Stimulated activated CD8-positive, alpha-beta memory T cell treated with anti-CD3 and anti-CD28 coated beads, Interleukin-15, amount 100 ng/mL, for 24 hours (primary cell): ENCODE data around the gene FREY1.

Experiments
- DNase-seq: peaks from one replicate; pipeline ENCODE4 v3.0.0-alpha.2; 2020; ENCODE audit warnings: low read depth

The FREY1 gene

DNA sequence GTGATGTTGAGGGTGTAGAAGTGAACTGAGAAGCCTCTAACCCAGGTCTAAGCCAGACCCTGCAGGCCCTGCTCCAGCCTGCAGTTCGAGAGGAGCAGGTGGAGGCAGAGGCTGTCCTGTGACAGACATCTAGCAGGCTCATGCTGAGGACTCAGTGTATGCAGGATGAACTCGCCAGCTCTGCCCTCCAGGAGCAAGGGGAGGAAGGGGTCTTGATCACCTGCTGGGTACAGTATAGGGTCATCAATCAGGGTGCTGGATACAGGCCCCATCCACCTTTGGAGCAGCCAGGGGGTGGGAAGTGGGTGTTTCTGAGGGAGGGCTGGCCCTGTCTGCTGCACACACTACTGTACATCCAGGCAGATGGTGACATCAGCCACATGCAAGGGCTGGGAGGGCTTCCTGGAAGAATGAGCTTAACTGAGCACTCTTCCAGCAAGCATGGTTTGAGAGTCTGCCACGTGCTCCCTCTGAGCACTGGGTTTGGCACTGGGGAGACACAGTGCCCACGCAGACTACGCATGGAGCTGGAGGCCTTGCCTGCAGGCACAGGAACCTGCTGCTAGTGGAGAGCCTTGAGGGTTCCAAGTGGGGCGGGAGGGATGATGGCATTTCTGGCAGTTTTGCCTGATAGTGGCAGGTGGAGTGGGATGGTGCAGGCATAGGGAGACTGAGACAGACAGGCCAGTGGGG lies 12.4 kb downstream of the FREY1 start:
- no peak for DNase-seq

DNA sequence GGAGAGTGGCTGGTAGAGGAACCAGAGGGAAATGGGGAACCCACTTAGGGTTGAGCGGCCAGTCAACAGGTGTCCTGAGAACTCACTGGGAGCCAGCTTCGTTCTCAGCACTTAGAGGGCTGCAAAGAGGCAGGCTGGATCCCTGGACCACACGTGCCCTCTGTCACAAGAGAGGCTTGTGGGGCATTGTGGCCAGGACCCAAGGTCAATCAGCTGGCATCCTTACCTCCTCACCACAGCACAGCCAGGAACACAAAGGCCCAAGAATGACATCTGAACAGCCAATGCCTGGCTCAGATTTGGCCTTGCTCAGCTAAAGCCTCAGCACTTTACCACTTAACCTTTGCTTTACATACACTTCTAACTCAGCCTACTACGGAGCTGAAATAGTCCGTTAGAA lies 14.2 kb downstream of the FREY1 start:
- no peak for DNase-seq

DNA sequence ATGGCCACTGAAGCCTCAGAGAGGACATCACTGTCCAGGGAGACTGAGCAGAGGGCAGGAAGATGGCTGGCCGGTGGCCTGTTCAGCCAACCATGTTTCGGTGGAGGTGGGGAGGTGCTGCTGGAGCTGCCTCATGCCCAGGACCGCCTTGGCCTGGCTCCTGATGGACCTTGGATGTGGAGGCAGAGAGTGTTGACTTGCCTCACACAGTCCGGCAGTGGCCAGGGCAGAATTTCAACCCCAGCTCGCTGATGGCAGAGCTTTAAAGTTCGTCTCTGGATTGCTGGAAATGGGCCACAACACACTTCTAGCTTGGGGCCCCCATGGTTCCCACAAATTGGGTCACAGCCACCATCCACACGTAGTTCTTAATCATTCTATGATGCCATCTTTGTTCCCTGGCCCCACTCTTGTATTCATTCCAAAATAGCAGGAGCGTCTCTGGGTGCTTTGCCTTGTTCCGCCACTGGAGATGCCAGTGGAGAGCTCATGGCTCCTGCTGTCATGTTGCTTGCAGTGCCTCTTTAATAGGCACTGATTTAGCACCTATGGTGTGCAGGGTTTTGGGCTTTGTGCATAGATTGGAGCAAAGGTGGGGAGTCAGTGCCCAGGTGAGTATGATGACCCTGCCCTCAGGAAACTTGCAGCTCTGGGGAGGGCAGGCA lies 16.1 kb downstream of the FREY1 start:
- no peak for DNase-seq

DNA sequence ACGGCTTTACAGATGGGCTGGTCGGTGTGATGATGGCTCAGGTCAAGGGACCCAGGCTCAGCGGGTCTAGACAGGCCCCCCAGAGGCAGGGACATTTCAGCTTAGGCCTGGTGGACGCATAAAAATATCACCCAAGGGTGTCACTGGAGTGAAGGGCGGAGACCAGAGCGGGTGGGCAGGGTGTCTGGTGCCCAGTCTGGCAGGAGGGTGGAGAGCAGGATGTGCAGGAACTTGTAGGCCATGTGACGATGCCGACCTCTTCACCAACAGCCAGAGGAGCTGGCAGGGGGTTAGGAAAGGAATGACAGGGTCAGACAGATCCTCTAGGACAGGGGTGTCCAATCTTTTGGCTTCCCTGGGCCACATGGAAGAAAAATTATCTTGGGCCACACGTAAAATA lies 17.1 kb downstream of the FREY1 start:
- no peak for DNase-seq

DNA sequence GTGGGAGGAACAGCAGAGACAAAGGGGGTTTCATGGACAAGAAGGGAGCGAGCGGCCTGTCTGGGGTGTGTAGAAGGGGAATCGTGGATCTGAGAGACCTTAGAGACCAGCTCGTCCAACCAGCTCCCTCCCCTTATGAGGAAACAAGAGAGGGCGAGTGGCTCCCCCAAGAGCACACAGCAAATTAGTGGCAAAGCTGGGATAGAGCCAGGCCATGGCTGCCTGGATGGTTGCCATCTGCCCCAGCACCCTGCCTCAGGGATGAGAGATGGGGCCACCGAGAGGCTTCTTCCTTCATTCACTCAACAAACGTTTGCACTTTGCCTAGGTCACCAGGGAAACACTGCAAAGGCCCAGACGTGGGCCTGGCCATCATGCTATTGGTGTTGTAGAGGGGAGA lies 17.5 kb downstream of the FREY1 start:
- no peak for DNase-seq

DNA sequence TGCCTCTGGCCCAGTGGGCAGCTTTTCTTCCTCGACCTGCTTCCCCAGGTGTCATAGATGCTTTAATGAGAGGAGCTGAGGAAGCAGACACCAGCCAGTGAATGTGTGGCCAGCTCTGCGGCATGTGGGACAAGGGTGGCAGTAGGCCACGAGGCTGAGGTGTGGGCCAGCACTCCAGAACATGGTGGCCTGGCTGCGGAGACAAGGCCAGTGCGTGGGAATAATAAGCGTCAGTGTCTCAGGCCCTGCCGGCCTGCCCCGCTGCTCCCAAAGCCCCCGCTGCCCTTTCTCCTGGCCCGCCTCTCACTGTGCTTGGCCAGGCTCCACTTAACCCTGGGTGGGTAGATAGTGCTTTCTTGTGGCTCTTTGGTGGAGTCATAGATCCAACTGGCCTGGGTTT lies 19.5 kb downstream of the FREY1 start:
- DNase-seq = no peak

DNA sequence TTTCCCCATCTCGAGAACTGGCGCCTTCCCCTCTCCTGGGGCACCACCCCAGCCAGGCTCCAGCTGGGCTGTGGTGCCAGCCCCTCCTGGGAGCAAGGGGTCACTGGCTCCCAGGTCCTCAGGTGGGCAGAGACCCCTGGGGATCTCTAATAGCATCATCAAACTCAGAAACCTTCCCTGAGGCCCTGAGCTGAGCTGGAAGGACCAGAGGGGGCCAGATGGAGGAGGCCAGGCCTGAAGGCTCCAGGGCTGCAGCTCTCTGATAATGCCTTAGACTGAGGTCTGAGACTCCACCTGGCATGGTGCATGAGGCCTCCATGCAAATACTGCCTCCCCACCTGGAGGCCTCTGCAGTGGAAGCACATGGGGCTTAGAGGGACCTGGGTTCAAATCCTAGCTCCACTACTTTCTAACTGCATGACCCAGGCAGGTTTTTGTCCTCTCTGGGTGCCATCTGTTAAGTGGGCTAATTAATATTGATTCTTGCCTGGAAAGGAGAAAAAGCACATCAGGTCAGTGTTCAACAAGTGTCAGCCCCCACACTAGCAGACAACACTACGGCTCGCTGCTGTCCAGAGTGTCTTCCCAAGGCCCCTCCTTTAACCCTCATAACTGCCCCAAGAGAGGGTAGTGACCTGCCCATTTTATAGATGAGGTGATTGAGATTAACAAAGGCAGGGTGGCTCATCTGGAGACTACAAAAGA lies 20.1 kb downstream of the FREY1 start:
- DNase-seq = no peak

DNA sequence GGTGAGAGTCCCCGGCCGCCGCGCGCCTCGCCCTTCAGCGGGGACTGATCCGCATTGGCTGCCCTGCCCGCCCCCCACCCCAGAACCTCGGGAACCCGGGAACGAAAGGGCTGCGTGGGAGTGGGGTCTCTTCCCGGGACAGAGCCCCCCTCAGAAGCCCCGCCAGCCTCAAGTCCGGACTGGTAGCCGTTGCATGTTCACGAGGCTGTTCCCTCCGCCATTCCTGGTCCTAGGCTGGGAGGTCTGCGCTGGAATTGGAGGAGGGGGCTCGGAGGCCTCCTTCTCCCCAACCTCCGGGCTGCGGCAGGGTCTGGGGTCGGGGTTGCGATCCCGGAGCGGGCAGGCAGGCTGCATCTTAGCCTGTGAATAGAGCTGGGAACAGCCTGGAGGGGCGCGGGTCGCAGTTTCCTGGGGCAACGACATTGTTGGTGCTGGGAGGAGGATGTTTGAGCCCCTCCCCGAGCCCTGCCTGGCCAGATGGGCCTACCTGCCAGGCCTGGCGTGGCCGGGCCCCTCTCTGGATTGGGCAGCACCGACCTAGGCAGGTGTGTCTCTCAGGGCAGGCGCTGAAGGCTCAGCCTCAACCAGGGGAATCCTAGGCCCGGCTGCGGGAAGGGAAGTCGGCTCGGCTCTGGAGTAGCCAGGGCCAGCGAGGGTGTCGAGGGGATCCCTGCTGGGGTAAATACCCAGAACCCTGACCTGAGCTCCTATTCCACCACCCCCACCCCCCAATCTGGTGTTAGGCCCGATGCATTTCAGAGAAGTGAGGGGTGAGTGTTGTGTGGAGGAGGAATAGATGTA lies 20.9 kb downstream of the FREY1 start:
- DNase-seq = no peak

DNA sequence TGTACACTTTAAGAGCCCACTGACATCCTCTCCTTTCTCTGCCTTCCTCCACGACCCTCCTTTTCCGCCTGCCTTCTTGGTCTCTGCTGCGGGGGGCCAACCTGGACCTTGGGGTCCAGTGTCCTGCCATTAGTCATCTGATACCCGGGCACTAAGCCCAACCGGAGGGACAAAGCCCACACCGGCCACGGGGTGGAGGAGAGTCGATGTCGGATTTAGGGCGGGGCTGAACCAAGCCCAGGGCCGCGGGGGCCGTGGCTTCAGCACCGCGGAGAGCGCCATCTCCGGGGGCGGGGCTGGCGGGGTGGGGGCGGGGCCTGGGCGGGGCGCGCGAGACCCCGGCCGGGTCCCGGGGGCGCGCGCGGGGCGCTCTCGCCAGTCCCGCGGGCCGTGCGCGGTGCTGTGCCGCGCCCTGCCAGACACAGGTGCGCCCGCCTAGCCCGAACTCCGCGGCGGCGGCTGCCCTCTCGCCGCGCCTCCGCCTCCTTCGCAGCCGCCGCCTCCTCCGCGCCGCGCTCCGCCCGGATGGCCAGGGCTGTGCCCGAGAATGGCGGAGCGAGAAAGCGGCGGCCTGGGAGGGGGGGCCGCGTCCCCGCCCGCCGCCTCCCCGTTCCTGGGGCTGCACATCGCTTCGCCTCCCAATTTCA lies 21.7 kb downstream of the FREY1 start, which contains the start of gene MAPK8IP1:
Gene MAPK8IP1, plus strand, starts transcription at position 378 of the 647 bp plus-strand sequence. Its CDS starts 170 bp downstream, at position 548.
- DNase-seq = peak; percentile 39

DNA sequence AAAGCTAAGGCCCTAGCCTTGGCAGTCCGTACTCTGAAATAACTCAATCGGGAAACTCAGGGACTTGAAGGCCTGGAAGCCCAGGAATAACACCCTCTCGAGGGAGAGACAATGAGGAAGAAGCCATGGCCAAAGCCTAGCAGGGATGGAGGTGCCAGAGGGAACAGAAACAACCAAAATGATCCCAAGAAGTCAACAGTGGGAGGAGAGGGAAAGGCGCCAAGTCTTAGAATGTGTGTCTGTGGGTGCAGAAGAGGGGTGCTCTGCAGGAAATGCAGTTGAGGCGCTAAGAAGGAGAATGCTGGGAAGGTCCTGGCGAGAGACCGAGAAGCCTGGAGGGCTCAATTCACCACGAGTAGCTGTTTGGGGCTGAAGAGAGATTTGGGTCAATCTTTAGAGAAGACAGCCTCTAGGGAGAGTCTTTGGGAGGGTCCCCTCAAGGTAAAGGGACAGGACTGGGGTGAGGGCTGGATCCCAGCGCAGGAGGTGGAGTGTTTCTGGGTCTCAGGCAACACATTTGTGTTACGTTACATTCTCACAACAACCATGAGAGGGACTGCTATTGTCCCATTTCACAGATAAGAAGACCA lies 22.4 kb downstream of the FREY1 start:
- no peak for DNase-seq

DNA sequence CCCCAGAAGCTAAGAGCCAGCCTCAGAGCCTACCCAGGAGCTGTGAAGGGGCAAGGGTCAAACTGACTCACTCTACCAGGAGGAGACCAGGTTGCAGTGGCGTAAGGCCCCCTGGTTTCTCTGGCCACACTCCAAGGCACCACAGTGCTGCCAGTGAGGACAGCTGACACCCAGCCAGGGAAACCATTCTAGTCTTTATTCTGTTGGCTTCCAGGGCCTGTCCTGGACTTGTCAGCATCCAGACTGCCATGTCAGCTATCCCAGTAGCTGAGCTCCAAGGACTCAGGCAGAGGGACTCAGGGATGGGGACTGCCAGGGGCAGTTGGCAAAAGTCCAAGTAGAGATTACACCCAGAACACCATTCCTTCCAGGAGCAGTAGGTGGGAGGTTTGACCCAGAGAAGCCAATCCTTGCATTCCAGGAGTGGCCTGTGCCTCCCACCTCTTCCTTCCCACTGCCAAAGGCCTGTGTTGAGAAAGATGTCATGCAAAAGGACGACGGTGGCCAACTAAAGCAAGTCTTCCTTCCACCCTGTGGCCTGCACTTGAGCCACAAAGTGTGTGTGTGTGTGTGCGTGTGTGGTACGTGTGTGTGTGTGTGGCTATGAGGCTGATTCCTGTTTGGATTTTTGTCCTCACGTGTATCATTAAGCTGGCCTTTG lies 25.2 kb downstream of the FREY1 start:
- DNase-seq = no peak

DNA sequence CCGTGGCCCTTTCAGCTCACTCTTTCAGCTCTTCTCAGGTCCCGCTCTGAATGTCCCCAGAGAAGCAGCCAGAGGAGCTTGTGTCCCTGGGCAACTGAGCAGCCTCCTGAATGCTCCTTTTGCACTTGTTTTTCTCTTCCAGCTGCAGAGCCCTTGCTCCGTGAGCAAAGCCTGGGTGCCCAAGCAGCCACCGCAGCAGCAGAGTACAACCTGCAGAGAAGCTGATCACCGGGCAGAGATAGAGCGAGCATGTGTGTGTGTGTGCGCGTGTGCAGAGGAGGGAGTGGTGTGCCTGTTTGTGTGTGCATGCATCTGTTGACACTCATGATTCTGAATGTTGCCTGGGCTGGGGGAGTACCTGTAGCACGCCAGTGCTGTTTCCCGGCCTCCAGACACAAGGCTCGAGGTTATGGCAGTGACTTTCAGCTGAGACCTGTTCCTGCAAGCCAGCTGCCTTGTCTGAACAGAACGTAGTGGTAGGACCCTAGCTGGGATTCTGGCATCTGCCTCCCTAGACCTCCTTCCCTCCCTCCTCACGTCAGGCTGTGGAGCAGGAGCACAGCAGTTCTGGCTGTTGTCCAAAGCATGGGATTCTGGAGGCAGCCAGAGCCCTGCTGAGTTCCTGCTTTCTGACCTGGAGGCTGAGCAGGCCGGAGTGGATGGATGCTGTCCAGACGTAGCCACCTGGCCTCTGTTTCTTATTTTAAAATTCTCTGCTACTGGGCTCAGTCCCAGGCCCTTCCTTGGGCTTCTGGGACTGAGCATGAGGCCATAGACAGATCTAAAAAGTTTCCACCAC lies 26.1 kb downstream of the FREY1 start:
- no peak for DNase-seq

DNA sequence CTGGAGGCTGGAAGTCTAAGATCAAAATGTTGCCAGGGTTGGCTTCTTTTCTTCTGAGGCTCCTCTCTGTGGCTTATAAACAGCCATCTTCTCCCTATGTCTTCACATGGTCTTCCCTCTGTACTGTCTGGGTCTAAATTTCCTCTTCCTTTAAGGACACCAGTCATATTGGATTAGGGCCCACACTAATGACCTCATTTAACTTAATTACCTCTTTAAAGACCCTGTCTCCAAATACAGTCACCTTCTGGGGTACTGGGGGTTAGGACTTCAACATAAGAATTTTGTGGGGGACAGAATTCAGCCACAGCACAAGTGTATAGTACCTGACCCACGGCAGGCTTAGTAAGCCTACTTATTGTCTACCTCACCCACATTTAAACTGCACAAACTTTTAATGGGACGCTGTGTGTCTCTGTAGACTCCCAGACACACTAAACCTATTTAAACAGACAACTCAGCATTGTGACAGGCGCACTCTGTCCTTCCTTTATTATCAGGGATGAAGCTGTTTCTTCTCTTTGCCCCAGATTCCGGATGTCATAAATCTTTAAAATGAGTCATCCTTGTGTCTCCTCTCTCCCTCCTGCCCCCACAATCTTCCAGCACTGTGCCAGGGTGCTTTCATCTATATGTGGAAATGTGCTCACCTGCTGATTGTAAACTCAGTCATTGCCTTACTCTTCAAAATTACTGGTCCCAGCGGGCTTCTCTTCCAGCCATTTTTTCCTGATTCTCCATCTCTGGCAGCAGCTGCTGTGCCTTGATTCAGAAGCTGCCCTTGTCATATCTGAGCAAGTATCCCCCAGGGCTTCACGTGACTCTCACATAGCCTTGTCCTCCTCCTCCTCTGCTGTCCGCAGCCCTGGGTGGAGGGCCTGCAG lies 27.0 kb downstream of the FREY1 start:
- no peak for DNase-seq

DNA sequence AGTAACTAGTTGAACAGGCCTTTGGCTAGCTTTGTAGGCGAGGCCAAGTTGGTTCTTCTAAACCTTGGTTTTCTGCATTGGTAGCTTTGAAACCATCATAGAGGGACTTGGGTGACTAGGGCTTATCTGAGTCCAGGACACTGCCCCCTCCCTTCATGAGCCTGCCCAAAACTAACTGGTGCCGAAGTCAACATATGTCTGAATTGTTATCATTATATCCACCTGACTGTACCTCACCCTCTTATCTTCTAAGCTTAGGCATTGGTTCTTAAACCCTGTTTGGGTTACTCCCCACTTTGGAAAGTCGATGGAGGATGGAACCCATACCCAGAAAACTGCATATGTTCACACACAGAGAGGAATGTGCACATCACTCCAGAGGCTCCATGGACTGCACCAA lies 29.2 kb downstream of the FREY1 start:
- DNase-seq = no peak

DNA sequence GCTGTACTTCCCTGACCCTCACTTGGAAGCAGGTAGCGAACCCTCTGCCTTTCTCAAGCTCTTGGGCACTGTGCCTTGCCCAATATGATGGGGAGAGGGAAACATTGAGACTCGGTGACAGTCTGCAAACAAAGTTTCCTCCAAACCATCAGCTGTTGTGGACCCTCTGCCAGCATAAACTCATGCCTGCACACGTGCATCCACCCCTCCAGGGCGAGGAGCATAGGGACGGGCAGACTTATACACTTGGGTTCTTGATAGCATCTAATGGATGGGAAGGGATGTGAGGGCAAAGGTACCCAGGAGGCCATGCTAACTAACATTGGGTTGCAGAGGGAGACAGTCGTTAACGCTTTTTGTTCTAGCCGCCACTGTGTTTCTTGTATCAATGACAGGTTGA lies 29.9 kb downstream of the FREY1 start:
- DNase-seq = no peak

DNA sequence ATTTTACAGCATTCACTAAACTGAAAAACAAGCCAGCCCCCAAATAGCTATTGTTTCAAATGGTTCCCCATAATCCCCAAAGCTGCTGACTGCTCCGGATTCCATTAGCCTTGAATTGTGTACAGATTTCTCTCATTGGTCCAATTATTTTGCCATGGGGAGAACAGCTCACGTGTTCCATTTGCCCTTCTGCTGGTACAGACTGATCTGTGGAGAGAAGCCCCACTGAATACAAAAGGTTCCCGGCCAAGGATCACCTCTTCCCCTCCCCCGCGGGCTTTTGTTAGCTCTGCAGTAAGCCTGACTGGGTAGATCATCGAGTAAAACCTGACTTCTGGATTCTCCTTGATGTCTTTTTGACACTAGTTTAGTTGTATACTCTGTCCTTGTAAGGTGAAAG lies 30.7 kb downstream of the FREY1 start:
- DNase-seq = no peak

DNA sequence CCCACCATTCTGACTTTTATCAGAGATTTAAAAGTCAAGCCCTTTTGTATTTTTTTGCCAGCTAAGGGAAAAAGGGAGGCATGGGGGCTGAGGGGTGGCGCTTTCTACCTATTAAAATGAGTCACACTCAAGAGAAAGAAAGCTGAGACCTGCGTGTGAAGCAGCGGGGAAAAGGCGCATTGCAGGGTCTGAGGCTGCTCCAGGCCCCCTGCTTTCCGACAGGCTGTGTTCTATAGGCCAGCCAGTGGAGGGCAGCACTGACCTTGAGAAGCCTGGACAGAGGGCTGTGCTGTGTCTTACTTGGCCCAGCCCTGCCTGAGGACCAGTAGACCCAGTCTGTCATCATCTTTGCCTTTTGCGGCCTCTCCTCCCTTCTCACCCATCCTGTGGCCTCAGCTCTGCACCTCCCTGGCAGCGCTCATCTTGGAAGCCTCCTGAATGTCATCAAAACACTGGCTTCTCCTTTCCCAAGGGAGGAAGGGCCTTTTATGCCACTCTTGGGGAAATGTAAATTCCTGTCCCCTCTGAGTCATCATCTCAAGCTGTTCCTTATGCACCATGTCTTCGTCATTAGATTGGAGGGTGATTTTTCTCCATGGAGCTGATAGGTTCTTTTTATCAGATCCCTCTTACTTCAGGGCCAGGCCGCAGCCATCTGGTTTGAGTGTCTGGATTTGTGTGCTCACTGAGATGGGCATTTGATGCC lies 34.3 kb downstream of the FREY1 start:
- DNase-seq = no peak

DNA sequence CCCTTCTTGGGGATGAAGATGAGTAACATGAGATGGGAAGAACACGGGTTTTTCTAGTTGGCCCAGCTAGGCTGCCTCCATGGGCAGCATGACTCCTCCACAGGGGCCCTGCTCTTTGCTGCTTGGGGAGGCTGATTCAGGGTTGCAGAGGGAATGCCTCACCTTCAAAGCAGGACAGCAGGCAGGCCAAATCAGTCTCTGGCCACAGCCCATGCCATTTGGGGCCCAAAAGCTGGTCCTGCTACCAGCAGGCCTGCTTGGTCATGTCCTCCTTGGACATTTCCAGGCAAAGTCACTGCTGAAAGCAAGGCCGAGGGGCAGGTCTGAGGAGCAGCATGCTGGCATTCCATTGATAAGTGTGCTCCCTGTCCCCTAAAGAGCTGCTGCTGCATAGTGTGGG lies 35.4 kb downstream of the FREY1 start:
- DNase-seq = no peak
